Measurements from ENCODE around the gene CFAP97.
A peak's percentile ranks its signal among the peaks of the same experiment; 100 is the strongest.
"Not testable (repeated sequence)": the region's sequence is repeated elsewhere in the genome, so short reads cannot be mapped to it uniquely, and the experiment has no call there.

CFAP97 gene

GRCh38 chr4:185203486-185204237, at the start of gene CFAP97:
CFAP97 (minus strand) TSS chr4:185204000; CDS start chr4:185191196, 12,804 bp downstream.
- peak; percentile 43 to 59 for DNase-seq

DNA sequence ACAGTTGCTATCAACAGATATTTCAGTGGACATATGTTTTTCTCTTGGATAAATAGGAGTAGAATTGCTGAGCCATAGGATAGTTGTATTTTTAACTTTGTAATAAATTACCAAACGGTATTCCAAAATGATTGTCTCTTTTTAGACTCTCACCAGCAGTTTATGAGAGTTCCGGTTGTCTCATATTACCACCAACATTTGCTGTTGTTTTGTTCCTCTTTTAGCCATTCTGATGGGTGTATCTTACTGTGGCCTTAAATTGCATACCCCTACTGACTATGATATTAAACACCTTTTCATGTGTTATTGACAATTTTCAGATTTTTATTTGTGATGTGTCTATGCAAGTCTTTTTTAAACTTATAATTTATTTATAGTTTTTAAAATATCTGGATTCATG, 45.3 kb upstream of the CFAP97 start:
- no peak for DNase-seq

GRCh38 chr4:185248393-185249039, 44.7 kb upstream of the CFAP97 start:
- no peak for DNase-seq

- DNase-seq, result no peak
Observed at GRCh38 chr4:185247151-185247550, 43.4 kb upstream of the CFAP97 start.

- no peak for DNase-seq
Observed at GRCh38 chr4:185246453-185246852, 42.7 kb upstream of the CFAP97 start.

DNA sequence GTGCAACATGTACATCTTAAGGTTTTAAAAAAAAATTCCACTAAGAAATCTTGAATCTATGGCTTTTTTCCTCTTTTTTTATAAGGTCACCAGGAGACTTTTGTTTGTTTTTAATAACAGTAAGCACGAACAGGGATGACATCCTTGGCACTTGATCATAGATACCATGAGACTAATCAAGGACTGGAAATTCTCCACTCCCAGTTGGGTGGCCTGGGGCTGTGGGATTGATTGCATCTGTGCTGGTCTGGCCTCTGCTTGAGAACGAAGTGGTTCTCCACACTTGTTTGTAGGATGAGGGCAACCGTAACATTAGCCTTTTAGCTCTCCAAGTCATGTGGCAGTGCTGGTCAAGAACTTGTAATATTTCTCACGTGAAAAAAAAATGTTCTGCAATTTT, 41.0 kb upstream of the CFAP97 start:
- no peak for DNase-seq

- DNase-seq, result no peak
Observed at GRCh38 chr4:185243879-185244278, 40.1 kb upstream of the CFAP97 start.

DNA sequence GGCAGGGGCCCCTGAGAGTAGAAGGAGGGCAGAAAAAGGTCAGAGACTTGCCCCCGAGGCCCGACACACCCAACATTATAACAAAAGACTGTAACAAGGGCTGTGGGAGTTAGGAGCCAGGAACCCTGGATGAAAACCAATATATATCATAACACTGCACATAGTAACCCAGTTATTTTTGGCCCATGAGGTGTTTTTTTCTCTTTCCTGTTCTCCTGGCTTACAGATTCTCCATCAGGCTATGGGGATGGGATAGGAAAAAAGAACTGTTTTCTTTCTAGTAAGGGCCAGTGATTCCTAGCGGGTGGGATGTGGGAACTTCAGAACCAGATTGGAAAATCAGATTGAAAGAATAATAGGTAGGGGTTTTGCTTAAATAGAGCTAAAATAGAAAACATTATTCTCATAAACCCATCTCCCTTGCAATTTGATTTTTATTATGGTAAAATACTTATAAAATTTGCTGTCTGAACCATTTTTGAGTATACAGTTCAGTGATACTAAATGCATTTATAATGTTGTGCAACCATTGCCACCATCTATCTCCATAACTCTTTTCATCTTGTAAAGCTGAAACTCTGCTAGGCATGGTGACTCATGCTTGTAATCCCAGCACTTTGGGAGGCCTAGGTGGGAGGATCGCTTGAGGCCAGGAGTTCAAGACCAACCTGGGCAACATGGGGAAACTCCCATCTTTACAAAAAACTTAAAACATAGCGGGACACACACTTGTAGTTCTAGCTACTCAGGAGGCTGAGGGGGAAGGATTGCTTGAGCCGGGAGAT, 39.1 kb upstream of the CFAP97 start:
- no peak for DNase-seq

DNA sequence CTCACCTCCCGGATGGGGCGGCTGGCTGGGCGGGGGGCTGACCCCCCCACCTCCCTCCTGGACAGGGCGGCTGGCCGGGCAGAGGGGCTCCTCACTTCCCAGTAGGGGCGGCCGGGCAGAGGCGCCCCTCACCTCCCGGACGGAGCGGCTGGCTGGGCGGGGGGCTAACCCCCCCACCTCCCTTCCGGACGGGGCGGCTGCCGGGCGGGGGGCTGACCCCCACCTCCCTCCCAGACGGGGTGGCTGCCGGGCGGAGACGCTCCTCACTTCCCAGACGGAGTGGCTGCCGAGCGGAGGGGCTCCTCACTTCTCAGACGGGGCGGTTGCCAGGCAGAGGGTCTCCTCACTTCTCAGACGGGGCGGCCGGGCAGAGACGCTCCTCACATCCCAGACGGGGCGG, 36.7 kb upstream of the CFAP97 start:
- DNase-seq, result not testable (repeated sequence)

GRCh38 chr4:185238750-185239149, 35.0 kb upstream of the CFAP97 start:
- no peak for DNase-seq

DNA sequence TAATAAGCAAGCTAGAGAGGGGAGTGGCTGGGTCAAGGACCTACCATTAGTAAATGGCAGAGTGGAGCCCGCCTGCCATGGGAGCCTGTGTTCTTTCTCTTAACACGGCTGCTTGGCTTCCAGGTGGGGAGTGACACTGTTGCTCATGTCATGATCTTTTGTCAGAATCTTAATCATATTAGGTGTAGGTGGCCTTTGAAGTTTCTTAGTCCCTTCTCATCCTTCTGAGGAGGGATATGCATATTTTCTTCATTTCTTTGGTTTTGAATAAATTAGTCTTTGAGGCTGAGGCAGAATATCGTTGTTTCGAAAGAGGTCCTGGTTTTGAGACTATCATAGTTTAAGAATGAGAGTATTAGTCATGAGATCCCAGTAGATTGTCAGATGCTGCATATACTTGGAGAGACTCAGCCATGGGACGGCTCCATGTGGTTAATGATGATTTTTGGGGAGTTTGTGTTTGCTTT, 34.4 kb upstream of the CFAP97 start:
- no peak for DNase-seq

GRCh38 chr4:185237175-185237574, 33.4 kb upstream of the CFAP97 start:
- no peak for DNase-seq

DNA sequence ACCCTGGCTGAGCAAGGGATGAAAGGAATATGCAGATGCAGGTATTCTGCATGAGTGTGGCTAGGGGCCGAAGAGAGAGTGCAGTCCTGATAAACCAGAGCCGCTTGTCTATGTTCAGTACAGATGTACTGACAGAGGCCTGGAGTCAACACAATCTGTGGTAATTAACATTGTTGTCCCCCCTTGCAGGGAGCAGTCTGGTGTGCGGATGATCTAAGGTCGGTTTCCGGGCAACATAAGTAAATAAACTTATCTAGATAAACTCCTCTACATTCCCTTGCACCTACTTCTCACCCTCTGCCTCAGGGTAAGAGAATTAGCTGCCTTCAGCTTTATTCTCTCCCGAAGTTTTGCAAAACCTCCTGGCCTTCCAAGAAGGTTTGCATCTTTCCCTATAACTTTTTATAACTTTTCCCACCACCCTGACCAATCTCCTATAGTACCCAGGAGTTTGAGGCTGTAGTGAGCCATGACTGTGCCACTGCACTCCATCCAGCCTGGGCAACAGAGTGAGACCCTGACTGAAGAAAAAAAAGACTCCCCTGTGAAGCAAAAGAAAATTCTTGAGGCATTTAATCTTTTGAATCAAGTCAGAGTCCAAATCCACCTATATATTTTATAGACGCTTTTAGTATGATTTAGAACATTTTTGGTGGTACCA, 32.2 kb upstream of the CFAP97 start:
- no peak for DNase-seq

DNA sequence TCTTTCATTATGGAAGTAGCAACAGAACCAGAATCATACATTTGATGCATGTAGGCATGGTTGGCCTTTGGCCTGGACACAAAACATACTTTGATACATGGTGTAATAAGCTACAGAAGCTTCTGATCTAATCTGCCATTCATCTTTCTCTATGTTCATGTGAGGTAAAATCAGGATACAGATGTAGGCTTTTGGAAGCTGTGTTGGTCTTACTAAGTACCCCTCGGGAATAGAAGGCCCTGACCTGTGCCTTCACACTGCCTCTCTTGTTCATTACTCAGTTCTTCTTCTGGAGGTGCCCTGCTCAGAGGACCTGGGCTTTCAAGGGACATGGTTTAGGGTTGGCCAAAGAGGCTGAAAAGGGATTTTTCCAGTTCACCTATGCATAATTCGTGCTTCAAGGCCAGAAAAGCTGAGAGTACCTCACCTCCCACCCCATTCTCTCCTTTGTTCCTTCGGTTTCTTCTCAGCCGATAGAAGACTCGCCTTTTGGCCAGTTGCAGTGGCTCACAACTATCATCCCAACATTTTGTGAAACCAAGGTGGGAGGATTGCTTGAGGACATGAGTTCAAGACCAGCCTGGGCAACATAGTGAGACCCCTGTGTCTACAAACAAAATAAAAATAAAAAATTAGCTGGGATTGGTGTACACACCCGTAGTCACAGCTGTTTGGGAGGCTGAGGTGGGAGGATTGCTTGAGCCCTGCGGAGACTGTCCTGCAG, 31.5 kb upstream of the CFAP97 start:
- no peak for DNase-seq

DNA sequence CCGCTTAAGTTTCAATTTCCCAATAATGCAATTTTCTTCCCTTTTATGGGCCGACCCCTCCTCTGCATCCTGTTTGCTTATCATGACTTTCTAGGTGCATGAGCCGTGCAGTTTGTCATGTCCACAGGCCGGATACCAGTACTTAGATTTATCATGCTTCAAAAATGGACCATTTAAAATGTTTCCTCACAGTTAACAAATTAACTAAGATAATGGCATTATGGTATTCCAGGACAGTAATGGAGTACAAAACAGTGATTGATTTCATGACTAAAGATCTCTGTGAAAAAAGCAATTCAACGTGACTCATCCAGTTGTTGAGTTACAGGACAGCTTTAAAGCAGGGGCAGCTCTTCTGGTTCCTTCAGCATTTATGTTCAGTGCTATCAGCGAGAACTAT, 28.6 kb upstream of the CFAP97 start:
- no peak for DNase-seq

- no peak for DNase-seq
Observed at GRCh38 chr4:185229021-185229818, 25.4 kb upstream of the CFAP97 start.

- no peak for DNase-seq
Observed at GRCh38 chr4:185227713-185228278, 24.0 kb upstream of the CFAP97 start.

- no peak for DNase-seq
Observed at GRCh38 chr4:185227131-185227551, 23.3 kb upstream of the CFAP97 start.

GRCh38 chr4:185225940-185226339, 22.1 kb upstream of the CFAP97 start:
- DNase-seq, result no peak

- DNase-seq, result no peak
Observed at GRCh38 chr4:185224597-185224996, 20.8 kb upstream of the CFAP97 start.

DNA sequence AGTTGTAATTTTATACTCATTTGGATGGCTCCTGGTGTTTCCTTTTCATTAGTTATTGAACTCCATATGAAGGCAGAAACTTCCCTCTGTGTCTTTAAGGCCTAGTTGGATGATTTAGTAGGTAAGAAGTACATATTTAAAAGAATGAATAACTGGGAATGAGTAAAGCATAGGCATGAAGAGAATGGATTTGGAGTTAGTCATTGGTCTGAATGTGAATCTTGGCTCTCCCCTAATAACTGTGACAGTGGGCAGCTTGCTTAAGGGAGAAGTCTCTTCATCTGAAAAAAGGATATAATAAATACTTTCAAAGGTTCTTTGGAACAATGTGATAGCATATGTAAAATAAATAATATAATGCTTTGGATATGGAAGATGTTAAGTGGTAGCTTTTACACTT, 18.8 kb upstream of the CFAP97 start:
- DNase-seq, result no peak

All from SHP77 (cell line).